Measurements from ENCODE around the gene ORMDL1.

- TF ChIP-seq EZH2 (IDR thresholded peaks at IDR 0.05; ENCODE audit: borderline replicate concordance, low read depth, low read length, poor library complexity, severe bottlenecking) (no peak), CTCF (conservative IDR thresholded peaks at IDR 0.05; ENCODE audit: low read depth, low read length) (no peak)
These were observed 46.4 kb upstream of the ORMDL1 start for GRCh38 chr2:189830510-189830909.

Measured in A673 (cell line).